Measurements from ENCODE around the gene NPEPL1. TPM values are rescaled to one million over a fixed set of nuclear protein-coding genes. Genes with fewer than 3 reads are reported as not detected.

NPEPL1 gene
- polyA plus RNA-seq, 2 of the 4 experiments (the other 2 are of a cell fraction), result 8.6 to 34.6 TPM

- no peak for TF ChIP-seq GATA3 (IDR thresholded peaks at IDR 0.05; ENCODE audit: borderline replicate concordance)
Observed at GRCh38 chr20:58715391-58715800, 22.8 kb downstream of the NPEPL1 start (continued).

- no peak for ATAC-seq
Observed at GRCh38 chr20:58715801-58716475, 23.3 kb downstream of the NPEPL1 start.

GRCh38 chr20:58716476-58717277, 24.1 kb downstream of the NPEPL1 start:
- FAIRE-seq (no peak), ATAC-seq (no peak), DNase-seq (ENCODE audit: low read depth in 1 of 2, low spot score in 1 of 2) (no peak)
- Histone ChIP-seq H3K4me2 (no peak overlapping the region), H3K9me3 (no peaks in the 10 kb centered on the region), H3K27ac (no peak overlapping the region), H3K4me3 (no peak overlapping the region), H3K4me1 (no peaks in the 10 kb centered on the region)
- TF ChIP-seq NR3C1 (IDR thresholded peaks at IDR 0.05) (no peak), BHLHE40 (IDR thresholded peaks at IDR 0.05; ENCODE audit: low read depth, low read length) (no peak), JUNB (IDR thresholded peaks at IDR 0.05) (no peak), CBX2 (IDR thresholded peaks at IDR 0.05; ENCODE audit: borderline replicate concordance, low read depth) (no peak), CHD2 (IDR thresholded peaks at IDR 0.05; ENCODE audit: low read length, partially characterized antibody) (no peak), SMC3 (IDR thresholded peaks at IDR 0.05) (no peak), HOXA7 (CRISPR knock-in tag; IDR thresholded peaks at IDR 0.05) (no peak), MAFK (IDR thresholded peaks at IDR 0.05; ENCODE audit: partially characterized antibody) (no peak)
- WGBS (ENCODE audit: missing lambda C conversion rate), result 88% methylated on average over 18 of the region's 23 CpGs
- ChIA-PET POLR2A (no interaction called here), CTCF (interaction anchor here (1.0 kb wide), 1 partner anchor 11 kb away, joined by 3 read pairs; no protein-coding TSS in a partner anchor)

More at GRCh38 chr20:58715801-58716475, 23.3 kb downstream of the NPEPL1 start:
- ChIA-PET CTCF (no interaction called here), POLR2A (no interaction called here)
- Histone ChIP-seq H3K27ac (no peak overlapping the region), H3K4me1 (no peaks in the 10 kb centered on the region), H3K9me3 (no peaks in the 10 kb centered on the region), H3K4me3 (no peak overlapping the region), H3K4me2 (no peak overlapping the region)
- DNase-seq (ENCODE audit: low read depth in 1 of 2, low spot score in 1 of 2) (no peak), FAIRE-seq (no peak)
- no peak for TF ChIP-seq CHD4 (IDR thresholded peaks at IDR 0.05; ENCODE audit: borderline replicate concordance)
- TF ChIP-seq USF2 (IDR thresholded peaks at IDR 0.05), result no peak
- TF ChIP-seq POLR2A (IDR thresholded peaks at IDR 0.05; ENCODE audit: low read length), result no peak
- TF ChIP-seq BHLHE40 (IDR thresholded peaks at IDR 0.05; ENCODE audit: low read depth, low read length), result no peak
- TF ChIP-seq ZSCAN20 (CRISPR knock-in tag; IDR thresholded peaks at IDR 0.05), result no peak
- 92% methylated on average over 16 of the region's 18 CpGs for WGBS (ENCODE audit: missing lambda C conversion rate)

- H3K27ac ChIP-seq, result no peak overlapping the region
- ChIA-PET POLR2A (no interaction called here), CTCF (interaction anchor here (1.0 kb wide), 1 partner anchor 12 kb away, joined by 3 read pairs; no protein-coding TSS in a partner anchor)
- no peak overlapping the region for H3K4me2 ChIP-seq
- 76% methylated on average over 20 of the region's 23 CpGs for WGBS (ENCODE audit: missing lambda C conversion rate)
- ATAC-seq (no peak), DNase-seq (ENCODE audit: low read depth in 1 of 2, low spot score in 1 of 2) (no peak), FAIRE-seq (no peak)
- TF ChIP-seq GATA3 (IDR thresholded peaks at IDR 0.05; ENCODE audit: borderline replicate concordance) (no peak), ESRRA (IDR thresholded peaks at IDR 0.05; ENCODE audit: borderline replicate concordance, low read length) (no peak), ZC3H11A (IDR thresholded peaks at IDR 0.05) (no peak), JUNB (IDR thresholded peaks at IDR 0.05) (no peak), POLR2AphosphoS2 (conservative IDR thresholded peaks at IDR 0.05; ENCODE audit: low read length) (no peak), CHD2 (IDR thresholded peaks at IDR 0.05; ENCODE audit: low read length, partially characterized antibody) (no peak), RCOR1 (IDR thresholded peaks at IDR 0.05; ENCODE audit: low read depth, low read length) (no peak), BHLHE40 (IDR thresholded peaks at IDR 0.05; ENCODE audit: low read depth, low read length) (no peak)
- H3K4me3 ChIP-seq, result no peak overlapping the region
- H3K4me1 ChIP-seq, result no peaks in the 10 kb centered on the region
- no peaks in the 10 kb centered on the region for H3K9me3 ChIP-seq
Observed at GRCh38 chr20:58717278-58718091, 24.9 kb downstream of the NPEPL1 start.

Measured in A549 (cell line).